MCF 10A (cell line): ENCODE results near the gene UBE2V1. TPM values are rescaled to one million over a fixed set of nuclear protein-coding genes. Genes with fewer than 3 reads are reported as not detected.
"Not testable (repeated sequence)": the region's sequence is repeated elsewhere in the genome, so short reads cannot be mapped to it uniquely, and the experiment has no call there.

ENCODE experiments used
- BruUV-seq: library from RNA; stranded (reverse); fragments of 400-500 nt; replicated peaks from 2 replicates; lab custom pipeline; 2021; lab: Mats Ljungman, UMichigan
- CTCF ChIA-PET: fragments of 300-600 bp; sonication (Branson Sonifier 250); formaldehyde crosslinking; extraction: SDS; loops from one replicate; lab custom pipeline; 2021; ENCODE audit warnings: antibody characterized with exemption, inconsistent platforms; lab: Yijun Ruan, JAX
- POLR2A ChIA-PET: fragments of 300-600, 350-650 bp; sonication (Branson Sonifier 250); formaldehyde crosslinking; extraction: SDS; loops from one replicate; lab custom pipeline; 2020; ENCODE audit warnings: antibody characterized with exemption, inconsistent platforms; lab: Yijun Ruan, JAX
- DNase-seq: peaks from one replicate; pipeline ENCODE4 v3.0.0-alpha.2; 2018; ENCODE audit not compliant: unreplicated experiment
- H3K27ac Mint-ChIP-seq: one replicate; pipeline ENCODE4 v1.8.0; 2022; ENCODE audit warnings: mild to moderate bottlenecking, low read depth, mixed read lengths; ENCODE audit not compliant: unreplicated experiment
- H3K27me3 Mint-ChIP-seq: one replicate; pipeline ENCODE4 v1.8.0; 2022; ENCODE audit warnings: mixed read lengths; ENCODE audit not compliant: insufficient read depth, unreplicated experiment
- H3K36me3 Mint-ChIP-seq: one replicate; pipeline ENCODE4 v1.8.0; 2022; ENCODE audit warnings: mild to moderate bottlenecking, moderate library complexity, mixed read lengths; ENCODE audit not compliant: insufficient read depth, unreplicated experiment
- H3K4me1 Mint-ChIP-seq: one replicate; pipeline ENCODE4 v1.8.0; 2022; ENCODE audit warnings: mixed read lengths; ENCODE audit not compliant: insufficient read depth, unreplicated experiment
- H3K4me3 Mint-ChIP-seq: one replicate; pipeline ENCODE4 v1.8.0; 2022; ENCODE audit warnings: mild to moderate bottlenecking, moderate library complexity, mixed read lengths; ENCODE audit not compliant: unreplicated experiment
- H3K9me3 Mint-ChIP-seq: one replicate; pipeline ENCODE4 v1.8.0; 2022; ENCODE audit warnings: mixed read lengths; ENCODE audit not compliant: unreplicated experiment
- intact Hi-C: fragments of 100-400 bp; cut with micrococcal nuclease; formaldehyde crosslinking; loops from 2 replicates; pipeline ENCODE4 v1.14.1; 2022
- total RNA-seq: library from RNA; stranded (reverse); gene quantifications from 2 replicates; pipeline ENCODE4 v1.2.3, GENCODE V29; 2022
- TF ChIP-seq, protein P1 (sequence below): fragments of 200-600 bp; IDR thresholded peaks from one replicate; pipeline ENCODE4 v1.8.0; 2022; ENCODE audit warnings: antibody characterized with exemption, mild to moderate bottlenecking; ENCODE audit not compliant: unreplicated experiment

The UBE2V1 gene
- total RNA-seq, 1 experiment from 2014 or later = 99.5 TPM

GRCh38 chr20:50107796-50108331 lies 5.1 kb downstream of the UBE2V1 start:
- Mint-ChIP-seq H3K27ac (no peak overlapping the region), H3K4me3 (no peak overlapping the region), H3K9me3 (no peaks in the 10 kb centered on the region), H3K4me1 (peaks cover 57% of the 10 kb centered on the region), H3K36me3 (peaks cover 25% of the 10 kb centered on the region), H3K27me3 (no peaks in the 10 kb centered on the region)
- TF ChIP-seq, protein P1, sequence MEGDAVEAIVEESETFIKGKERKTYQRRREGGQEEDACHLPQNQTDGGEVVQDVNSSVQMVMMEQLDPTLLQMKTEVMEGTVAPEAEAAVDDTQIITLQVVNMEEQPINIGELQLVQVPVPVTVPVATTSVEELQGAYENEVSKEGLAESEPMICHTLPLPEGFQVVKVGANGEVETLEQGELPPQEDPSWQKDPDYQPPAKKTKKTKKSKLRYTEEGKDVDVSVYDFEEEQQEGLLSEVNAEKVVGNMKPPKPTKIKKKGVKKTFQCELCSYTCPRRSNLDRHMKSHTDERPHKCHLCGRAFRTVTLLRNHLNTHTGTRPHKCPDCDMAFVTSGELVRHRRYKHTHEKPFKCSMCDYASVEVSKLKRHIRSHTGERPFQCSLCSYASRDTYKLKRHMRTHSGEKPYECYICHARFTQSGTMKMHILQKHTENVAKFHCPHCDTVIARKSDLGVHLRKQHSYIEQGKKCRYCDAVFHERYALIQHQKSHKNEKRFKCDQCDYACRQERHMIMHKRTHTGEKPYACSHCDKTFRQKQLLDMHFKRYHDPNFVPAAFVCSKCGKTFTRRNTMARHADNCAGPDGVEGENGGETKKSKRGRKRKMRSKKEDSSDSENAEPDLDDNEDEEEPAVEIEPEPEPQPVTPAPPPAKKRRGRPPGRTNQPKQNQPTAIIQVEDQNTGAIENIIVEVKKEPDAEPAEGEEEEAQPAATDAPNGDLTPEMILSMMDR = no peak
- DNase-seq = no peak
- no TSS peak for BruUV-seq
- intact Hi-C loops = no loop called here
- CTCF ChIA-PET = interaction anchor here (0.6 to 20.7 kb wide), 4 partner anchors 9 to 621 kb away, joined by 3 to 696 read pairs (median 206); partner anchors contain the start of gene PEDS1
- POLR2A ChIA-PET = interaction anchor here (1.5 to 12.6 kb wide), 4 partner anchors 19 to 405 kb away, joined by 4 to 386 read pairs (median 176); partner anchors contain the start of gene PEDS1

DNA sequence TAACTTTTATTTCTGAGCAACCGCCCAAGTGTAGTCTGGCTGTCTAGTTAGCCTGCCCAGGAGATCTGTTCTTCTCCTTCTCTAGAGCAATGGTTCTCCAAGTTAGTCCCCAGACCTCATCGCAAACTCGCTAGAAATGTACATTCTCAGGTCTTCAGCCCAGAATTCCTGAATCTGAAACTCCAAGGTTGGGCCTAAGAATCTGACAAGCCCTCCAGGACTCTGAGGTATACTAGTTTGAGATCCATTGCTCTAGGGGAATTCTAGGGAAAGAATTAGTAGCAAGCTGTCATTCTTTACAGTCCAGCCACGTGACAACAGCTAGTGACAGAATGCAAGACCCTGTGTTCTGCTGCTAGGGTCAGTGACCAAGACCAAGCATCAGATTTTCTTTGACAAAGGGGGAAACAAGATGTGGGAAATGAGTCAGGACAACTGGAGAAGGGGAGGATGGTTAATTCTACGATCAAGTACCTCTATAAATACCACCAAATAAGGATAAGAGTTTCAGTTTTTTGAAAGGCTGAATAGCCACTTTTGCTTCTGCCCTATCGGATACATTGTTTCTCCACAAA lies 5.8 kb downstream of the UBE2V1 start:
- CTCF ChIA-PET = interaction anchor here (0.6 to 20.5 kb wide), 8 partner anchors 13 to 128 kb away, joined by 3 to 696 read pairs (median 6); no protein-coding TSS in a partner anchor
- no TSS peak for BruUV-seq
- no peak overlapping the region for H3K27ac Mint-ChIP-seq
- peaks cover 32% of the 10 kb centered on the region for H3K36me3 Mint-ChIP-seq
- DNase-seq = no peak
- TF ChIP-seq, protein P1 = no peak
- H3K9me3 Mint-ChIP-seq = no peaks in the 10 kb centered on the region
- POLR2A ChIA-PET = interaction anchor here (0.7 to 12.6 kb wide), 3 partner anchors 8 to 45 kb away, joined by 3 to 177 read pairs (median 20); no protein-coding TSS in a partner anchor
- no peak overlapping the region for H3K4me3 Mint-ChIP-seq
- peaks cover 60% of the 10 kb centered on the region for H3K4me1 Mint-ChIP-seq
- H3K27me3 Mint-ChIP-seq = no peaks in the 10 kb centered on the region
- intact Hi-C loops = no loop called here

GRCh38 chr20:50106669-50107068 lies 6.3 kb downstream of the UBE2V1 start:
- BruUV-seq, DNase-seq, H3K27me3 Mint-ChIP-seq, H3K9me3 Mint-ChIP-seq, H3K27ac Mint-ChIP-seq, H3K4me3 Mint-ChIP-seq, intact Hi-C loops: not testable (repeated sequence)
- Mint-ChIP-seq H3K36me3 (peaks cover 37% of the 10 kb centered on the region), H3K4me1 (peaks cover 55% of the 10 kb centered on the region)
- POLR2A ChIA-PET = interaction anchor here (0.7 to 12.6 kb wide), 7 partner anchors 9 to 816 kb away, joined by 3 to 177 read pairs (median 5); no protein-coding TSS in a partner anchor
- CTCF ChIA-PET = interaction anchor here (0.6 to 20.5 kb wide), 10 partner anchors 13 to 128 kb away, joined by 3 to 696 read pairs (median 6); no protein-coding TSS in a partner anchor

GRCh38 chr20:50103464-50104107 lies 9.4 kb downstream of the UBE2V1 start:
- H3K4me1 Mint-ChIP-seq = peaks cover 37% of the 10 kb centered on the region
- BruUV-seq, H3K9me3 Mint-ChIP-seq, H3K27me3 Mint-ChIP-seq, intact Hi-C loops: not testable (repeated sequence)
- peak overlapping the region; percentile 84 for H3K27ac Mint-ChIP-seq
- peak overlapping the region; percentile 38 for H3K4me3 Mint-ChIP-seq
- peak; percentile 85 for DNase-seq
- POLR2A ChIA-PET = interaction anchor here (0.6 to 9.1 kb wide), 15 partner anchors 8 to 1114 kb away, joined by 3 to 104 read pairs (median 4); partner anchors contain the start of genes PEDS1, PTPN1 and UBE2V1
- CTCF ChIA-PET = interaction anchor here (0.6 to 2.3 kb wide), 13 partner anchors 9 to 773 kb away, joined by 3 to 13 read pairs (median 3); no protein-coding TSS in a partner anchor
- peaks cover 41% of the 10 kb centered on the region for H3K36me3 Mint-ChIP-seq

GRCh38 chr20:50102551-50102950 lies 10.4 kb downstream of the UBE2V1 start:
- H3K4me3 Mint-ChIP-seq, H3K9me3 Mint-ChIP-seq, BruUV-seq, H3K27me3 Mint-ChIP-seq, intact Hi-C loops, DNase-seq: not testable (repeated sequence)
- ChIA-PET CTCF (interaction anchor here (0.6 to 2.9 kb wide), 10 partner anchors 8 to 631 kb away, joined by 3 to 13 read pairs (median 4); partner anchors contain the start of gene UBE2V1), POLR2A (interaction anchor here (1.3 to 9.1 kb wide), 7 partner anchors 9 to 381 kb away, joined by 3 to 104 read pairs (median 21); partner anchors contain the start of genes PEDS1 and UBE2V1)
- Mint-ChIP-seq H3K4me1 (peaks cover 36% of the 10 kb centered on the region), H3K36me3 (peaks cover 44% of the 10 kb centered on the region), H3K27ac (peak overlapping the region; percentile 84)
